HG02970 (cell line): ENCODE measurements around the gene PDZK1.
"Not testable (repeated sequence)": the region's sequence is repeated elsewhere in the genome, so short reads cannot be mapped to it uniquely, and the experiment has no call there.

Source experiments
- ATAC-seq: cut with Tn5 transposase; IDR thresholded peaks from one replicate; pipeline ENCODE4 v1.9.1; 2021; ENCODE audit warnings: mild to moderate bottlenecking, moderate library complexity, moderate number of reproducible peaks; ENCODE audit not compliant: unreplicated experiment, low FRiP score

Gene PDZK1

DNA sequence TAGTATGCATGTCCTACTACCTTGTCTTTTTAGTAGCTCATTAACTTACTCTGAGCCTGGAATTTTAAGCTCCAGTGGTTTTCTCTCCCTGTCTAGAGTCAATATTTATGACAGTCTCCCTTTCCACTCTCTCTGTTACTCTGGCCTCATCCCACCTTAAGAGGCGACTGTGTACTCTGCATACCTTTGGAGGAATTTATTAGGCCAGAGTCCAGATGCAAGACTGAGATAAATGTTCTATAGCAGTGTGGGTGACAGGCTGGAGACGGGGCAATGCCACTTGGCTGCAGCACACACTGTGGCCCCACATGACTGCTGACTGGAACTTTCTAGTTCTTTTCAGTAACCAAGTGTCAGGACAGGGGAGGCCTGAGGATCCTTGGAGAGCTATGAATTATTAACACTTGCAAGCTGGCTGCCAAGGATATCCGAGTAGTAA is 4.1 kb upstream of the PDZK1 start:
- ATAC-seq = no peak

DNA sequence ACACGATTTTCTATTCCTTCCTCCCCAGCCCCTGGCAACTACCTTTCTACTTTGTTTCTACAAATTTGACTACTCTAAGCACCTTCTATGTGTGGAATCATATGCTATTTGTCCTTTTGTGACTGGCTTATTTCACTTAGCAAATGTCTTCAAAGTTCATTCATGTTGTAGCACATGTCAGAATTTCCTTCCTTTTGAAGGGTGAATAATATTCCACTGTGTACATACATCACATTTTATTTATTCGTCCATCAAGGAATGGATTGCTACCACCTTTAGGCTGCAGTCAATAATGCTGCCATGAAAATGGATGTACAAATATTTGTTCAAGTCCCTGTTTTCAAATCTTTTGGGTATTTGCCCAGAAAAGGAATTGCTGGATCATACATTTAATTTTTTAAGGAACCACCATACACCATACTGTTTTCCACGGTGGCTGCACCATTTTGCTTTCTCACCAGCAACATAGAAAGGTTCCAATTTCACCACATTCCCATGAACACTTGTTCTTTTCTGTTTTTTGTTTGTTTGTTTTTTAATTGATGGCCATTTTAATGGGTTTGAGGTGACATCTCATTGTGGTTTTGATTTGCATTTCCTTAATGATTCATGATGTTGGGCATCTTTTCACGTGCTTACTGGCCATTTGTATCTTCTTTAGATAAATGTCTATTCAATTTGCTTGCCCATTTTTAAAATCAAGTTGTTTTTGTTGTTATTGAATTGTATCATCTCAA is 3.3 kb upstream of the PDZK1 start:
- no peak for ATAC-seq

DNA sequence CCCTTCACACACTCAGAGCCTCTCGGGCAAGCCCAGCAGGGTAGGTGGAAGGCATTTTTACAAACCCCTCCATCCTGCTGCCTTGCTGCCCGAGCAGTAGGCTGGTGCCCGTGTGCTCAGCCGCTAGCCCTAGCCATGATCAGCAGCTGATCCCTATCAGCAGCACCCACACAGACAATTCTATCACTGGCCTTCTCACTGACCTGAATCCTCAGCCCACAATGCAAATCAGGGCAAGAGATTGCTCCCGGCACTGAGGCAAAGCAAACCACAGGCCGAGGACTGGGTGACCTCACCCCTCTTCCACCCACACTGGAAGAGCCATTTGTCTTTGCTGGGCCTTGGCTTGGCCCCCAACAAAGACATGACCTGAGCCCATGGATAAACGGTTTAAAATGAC is 895 bp upstream of the PDZK1 start:
- ATAC-seq = no peak

DNA sequence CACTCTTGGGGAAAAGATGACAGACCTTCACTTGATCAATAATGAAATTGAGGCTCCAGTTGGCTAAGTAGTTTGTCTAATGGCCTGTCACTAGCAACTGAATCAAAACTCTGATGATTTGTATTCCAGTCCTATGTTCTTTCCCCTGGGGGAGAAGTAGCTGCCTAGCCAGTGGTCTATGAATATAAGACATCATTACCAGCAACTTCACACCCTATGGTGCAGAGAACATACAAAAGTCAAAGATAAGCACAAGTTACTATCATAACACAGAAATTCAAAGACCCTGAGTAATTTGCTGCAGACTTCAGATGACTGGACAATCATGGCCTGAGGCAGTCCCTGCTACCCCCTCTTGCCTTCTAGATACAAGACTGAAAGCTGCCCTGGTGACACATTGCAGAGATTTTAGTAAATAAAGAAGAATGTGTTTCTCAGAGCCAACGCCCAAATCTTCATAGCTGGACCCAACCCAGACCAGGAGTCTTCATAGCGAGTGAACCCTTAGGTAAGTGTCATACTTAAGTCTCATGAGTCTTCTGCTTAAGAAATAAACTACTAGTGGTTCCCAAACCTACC is 993 bp downstream of the PDZK1 start:
- no peak for ATAC-seq

DNA sequence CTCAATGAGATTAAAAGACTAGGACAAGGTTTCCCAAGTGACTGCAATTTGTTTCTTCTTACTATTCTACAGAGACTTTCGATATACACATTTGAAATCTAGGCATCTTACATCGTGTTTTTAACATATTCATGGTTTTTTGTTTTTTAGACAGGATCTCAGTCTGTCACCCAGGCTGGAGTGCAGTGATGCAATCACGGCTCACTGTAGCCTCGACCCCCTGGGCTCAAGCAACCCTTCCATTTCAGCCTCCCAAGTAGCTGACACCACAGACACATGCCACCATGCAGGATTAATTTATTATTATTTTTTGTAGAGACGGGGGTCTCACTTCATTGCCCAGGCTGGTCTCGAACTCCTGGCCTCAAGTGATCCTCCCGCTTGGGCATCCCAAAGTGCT is 1.5 kb downstream of the PDZK1 start:
- no peak for ATAC-seq

DNA sequence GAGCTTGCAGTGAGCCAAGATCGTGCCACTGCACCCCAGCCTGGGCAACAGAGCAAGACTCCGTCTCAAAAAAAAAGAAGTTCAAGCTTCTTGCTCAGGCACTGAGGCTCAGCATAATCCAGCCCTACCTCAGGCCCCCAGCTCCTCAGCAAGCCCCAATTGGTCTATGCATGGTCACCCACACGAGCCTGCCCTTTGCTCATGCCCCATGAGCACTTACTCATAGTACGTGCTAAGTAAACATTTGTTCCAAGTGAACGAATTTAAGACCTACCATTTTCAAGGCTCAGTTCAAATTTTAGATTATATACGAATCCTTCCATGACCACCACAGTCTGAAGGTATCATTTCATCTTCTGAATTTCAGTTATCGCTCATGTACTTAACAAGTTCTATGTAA is 4.3 kb downstream of the PDZK1 start:
- no peak for ATAC-seq

DNA sequence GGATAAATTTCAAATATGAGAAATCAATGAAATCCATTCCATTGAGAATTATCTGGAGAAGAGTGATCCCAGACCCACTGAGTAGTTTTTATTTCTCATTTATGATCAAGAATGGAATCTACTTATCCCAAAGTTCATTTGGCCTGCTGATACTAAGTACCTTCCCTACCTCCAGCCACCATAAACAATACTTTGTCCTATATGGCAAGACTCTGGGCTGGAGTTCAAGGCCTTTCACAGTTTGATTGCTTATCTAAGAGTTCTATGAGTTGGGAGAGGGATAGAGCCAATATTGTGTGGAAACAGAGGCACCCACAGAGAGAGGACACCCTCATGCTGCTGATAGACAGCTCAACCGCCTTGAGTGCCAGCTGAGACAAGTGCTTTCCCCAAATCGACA is 5.1 kb downstream of the PDZK1 start:
- ATAC-seq = no peak

DNA sequence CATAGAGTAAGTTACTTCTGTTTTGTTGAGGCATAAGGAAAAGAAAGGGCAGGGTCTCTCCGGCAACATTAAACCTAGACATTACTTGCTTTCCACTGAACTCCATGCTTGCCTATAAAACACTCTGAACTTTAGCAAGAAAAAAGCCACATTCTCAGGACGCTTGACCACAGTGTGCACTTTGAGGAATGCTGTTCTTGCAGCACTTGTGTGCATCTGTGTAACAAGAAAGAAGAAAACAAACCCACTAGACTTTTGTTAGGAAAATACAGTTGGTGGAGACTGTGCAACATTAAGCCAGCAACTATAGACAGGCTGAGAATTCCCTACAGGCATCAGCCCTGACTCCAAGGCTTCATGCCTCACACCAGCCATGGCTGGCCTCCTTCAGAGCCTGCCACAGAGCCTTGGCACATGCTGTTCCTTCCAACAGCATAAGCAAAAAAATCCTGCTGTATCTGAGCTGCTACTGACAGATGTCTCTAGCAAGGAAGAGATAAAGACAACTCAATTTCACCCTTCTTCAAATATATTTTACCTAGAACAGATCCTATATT is 5.8 kb downstream of the PDZK1 start:
- no peak for ATAC-seq

DNA sequence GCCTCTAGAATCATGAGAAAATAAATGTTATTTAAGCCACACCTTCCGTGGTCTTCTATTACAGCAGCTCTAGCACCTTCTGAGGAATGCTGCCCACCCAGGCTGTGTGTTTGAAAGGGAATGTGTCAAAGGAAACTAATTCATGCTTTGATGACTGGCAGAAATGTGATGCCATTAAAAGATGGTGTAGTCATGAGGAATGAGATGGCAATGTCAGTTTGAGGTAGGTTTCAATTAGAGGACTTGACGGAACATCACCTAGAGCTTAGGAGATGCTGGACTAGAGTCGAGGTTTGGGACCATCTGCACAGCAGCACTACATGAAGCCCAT is 10.6 kb downstream of the PDZK1 start:
- no peak for ATAC-seq

DNA sequence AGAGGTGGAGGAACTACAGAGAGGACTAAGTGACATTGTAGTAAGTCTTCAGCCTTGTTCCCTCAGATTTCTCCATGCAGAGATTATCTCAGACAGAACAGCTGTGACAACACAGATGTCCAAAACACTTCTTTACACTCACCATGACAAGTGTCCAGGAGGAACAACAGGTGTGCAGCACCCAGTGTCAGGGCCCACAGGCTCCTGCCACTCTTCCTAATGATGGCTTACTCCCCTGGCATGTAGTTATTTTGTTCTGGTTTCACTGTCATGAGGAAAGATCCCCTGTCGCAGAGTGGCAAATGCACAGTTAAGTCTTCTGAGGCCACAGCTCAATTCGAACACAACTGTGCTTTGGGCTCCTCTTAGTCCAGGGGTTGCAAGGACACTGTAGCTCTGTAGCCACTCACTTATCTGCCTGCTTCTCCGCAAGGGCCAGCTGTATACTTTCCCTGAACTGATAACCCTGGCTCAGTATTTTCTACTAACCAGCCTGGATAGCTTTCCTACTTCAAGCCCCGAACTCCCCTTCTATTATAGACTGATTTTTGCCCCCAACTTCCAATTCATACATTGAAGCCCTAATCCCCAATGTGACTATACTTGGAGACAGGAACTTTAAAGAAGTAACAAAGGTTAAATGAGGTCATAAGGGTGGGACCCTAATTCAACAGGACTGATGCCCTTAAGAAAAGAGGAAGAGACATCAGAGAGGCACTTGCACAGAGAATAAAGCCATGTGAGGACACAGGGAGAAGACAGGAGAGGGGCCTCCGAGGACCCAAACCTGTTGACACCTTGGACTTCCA is 11.1 kb downstream of the PDZK1 start:
- no peak for ATAC-seq

DNA sequence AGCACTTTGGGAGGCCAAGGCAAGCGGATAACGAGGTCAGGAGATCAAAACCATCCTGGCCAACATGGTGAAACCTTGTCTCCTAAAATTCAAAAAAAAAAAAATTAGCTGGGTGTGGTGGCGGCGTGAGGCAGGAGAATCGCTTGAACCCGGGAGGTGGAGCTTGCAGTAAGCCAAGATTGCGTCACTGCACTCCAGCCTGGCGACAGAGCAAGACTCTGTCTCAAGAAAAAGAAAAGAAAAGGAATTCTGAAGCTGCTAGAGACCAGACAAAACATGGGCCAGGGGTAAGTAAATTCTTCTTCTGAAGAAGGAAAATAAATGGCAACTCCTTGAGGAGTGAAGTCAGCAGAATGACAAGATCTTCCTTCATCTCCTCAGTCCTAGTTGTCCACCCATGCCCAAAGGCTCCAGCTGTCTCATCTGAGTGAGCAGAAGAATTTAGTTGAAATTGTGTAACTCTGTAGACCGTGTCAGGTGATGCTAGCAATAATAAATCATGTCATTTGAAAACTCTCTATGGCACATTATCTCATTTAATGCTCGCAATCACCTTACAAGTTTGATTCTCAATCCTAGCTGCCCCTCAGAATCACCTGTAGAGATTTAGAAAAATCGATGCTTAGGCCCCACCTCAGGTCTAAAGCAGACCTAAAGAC is 14.3 kb downstream of the PDZK1 start:
- ATAC-seq = no peak

DNA sequence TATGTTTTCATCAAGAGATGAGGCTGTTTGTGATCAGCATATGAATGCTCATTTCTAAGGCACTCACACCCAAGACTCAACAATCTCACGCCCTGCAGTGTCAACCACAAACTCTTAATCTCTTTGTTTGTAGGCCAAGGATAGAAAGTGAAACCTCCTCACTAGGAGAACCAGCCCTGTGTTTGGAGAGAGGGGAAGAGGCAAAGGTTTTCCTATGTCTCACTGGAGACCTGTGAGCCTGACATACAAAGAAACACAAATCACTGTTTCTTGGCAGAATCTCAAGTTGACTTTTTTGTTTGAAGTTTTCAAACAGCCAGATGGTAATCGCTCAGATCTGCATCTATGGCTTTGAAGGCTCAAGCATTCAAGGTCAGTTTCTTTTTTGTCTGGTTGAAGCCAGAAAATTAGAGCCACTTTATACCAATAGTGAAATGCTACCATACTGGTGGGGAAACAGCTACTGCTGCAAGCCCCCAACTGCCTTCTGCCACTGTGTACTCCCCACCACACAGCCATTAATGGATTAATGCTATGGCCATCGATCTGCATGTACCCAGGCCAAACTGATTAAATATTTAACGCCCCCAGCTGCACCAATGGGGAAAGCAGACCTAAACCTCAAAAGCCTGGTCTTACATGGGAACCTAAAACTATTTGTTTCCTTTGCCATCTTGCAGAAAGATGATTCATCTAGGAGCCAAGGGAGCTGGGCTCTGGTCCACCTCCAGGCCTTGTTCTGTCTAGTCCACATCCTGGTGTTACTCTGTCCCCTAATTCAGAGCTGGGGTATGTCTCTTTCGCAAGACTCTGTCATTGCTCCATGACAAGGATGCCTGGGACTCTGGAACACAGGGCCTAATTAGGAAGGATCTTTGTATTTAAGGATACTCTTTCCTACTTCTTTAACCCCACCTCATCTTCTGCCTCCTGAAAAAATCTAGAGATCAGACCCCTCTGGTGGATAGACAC is 16.3 kb downstream of the PDZK1 start:
- no peak for ATAC-seq

DNA sequence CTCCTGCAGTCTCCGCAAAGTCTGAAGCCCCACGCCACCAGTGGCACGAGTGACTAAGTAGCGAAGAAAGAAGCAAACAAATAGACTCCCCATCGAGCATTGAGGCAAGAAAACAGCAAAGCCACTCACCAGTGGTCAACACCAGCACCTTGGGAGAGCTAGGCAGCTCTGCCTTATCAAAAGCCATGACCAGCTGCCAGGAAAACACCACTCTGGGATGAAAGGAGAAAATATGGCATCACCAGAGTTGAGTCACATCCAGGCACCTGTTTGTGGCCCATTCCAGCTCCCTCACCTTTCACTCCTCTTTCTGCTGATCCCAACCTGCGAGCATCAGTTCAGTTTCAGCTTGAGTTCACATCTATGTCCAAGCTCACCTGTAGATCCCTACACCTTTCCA is 17.2 kb downstream of the PDZK1 start:
- no peak for ATAC-seq

DNA sequence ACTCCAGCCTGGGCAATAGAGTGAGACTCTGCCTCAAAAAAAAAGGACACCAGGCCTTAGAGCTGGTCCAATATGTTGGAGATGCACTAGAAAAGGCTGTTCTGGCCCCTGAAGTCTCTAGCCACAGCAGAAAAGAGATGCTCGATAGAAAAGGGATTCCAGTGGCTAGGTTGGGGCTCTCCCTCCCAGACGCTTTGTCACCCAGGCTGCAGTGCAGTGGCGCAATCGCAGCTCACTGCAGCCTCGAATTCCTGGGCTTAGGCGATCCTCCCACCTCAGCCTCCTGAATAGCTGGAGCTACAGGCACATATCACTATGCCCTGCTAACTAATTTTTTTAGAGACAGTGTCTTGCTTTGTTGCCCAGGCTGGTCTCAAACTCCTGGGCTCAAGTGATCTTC is 18.2 kb downstream of the PDZK1 start:
- no peak for ATAC-seq

DNA sequence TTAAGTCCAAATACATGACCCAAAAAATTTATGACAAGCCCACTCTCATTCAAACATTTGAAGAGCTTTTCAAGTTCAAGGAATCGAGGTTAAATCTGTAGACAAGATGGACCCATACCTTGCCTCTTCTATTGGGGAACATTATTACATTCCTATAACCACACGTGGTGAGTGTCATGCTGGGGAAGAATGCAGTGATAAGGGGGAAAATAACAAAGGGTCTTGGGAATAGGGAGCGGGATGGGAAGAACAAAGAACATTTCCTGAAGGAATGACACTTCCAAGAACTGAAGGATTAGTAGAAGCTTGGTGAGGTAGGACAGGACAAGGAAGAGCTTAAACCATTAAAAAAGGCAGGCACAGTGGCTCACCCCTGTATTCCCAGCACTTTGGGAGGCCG is 18.8 kb downstream of the PDZK1 start:
- ATAC-seq = no peak

DNA sequence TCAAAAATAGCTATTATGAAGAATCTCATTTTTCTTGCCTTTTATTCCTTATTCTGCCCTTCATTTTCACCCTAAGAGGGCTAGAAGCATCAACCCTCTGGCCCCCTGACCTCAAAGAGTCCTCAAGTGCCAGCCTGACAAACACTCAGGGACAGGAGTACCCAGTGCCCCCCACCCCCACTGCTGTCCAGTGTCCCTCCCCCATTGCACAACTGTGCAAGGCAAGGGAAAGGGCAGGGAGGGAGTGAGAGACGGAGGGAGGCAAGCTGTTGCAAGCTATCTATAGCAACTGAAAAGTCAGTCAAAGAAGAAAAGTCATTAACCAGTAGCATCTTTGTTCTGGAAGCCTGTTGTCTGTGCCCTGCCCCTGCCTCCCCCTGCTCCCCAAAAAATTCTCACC is 21.1 kb downstream of the PDZK1 start:
- ATAC-seq = not testable (repeated sequence)

DNA sequence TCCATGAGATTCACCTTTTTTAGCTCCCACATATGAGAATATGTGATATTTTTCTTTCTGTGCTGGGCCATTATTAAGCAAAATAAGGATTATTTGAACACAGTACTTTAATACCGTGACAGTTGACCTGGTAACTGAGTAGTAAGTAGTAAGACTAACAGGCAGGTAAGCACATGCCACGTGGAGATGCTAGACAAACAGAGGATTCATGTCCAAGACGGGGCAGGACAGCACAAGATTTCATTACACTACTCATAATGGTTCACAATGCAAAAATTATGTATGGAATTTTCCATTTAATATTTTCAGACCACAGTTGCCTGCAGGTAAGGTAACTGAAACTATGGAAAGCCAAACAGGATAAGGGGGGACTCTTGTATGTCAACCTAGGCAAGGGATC is 22.3 kb downstream of the PDZK1 start:
- ATAC-seq = not testable (repeated sequence)

DNA sequence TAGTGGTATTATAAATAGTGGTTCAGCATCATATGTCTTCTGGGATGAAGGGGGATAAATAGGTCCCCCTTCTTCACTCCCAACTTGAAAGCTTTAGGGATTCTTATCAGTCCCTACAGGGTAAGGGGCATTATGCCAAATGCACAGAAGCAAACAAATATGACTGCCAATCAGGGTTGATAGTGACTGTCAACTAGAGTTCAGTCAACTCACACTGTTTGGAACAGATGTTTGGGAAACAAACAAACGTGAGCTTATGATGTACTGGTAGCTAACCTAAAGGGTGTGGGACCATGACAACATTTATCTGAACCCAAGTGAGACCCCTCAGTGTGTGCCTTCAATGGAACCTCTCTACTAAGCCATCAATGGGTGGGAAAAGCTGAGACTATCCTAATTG is 34.0 kb downstream of the PDZK1 start:
- ATAC-seq = not testable (repeated sequence)

DNA sequence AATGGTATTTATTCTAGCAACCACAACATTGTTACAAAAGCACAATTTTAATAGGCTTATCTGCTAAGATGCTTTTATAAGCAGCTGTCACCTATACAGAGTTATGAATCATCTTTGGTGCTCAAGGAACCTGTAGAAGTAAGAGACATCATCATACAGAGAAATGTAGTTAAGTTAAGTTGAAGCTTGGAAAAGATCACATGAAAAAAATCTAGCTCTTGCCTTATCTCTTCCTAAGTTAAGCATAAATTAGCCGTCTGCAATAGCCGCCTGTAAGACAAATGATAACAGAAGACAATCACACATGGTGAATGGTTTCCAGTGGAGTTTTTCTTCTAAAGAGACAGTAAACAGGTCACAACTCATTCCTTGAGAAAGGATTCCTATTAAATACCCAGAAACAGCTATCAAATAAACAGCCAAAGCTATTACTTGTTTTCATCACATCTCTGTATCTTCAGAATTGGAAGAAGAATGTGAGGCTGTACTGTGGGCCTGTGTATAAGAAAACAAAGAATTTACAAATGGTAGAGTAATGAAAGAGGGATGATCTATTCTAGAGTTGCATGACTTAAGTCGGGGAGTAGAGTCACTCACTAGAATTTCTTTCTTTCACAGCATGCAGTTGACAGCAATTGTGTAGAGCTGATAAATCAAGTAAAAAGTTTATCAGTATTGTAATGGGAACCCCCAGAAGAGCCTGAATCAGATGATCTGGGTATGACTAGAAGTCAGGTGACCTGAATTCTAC is 36.0 kb downstream of the PDZK1 start:
- not testable (repeated sequence) for ATAC-seq
